CD4-positive, CD25-positive, alpha-beta regulatory T cell (primary cell): ENCODE results near the gene RHOB. TPM values are rescaled to one million over a fixed set of nuclear protein-coding genes. Genes with fewer than 3 reads are reported as not detected.

ENCODE experiments used
- ATAC-seq, 2 donors: fragments of 150-1000 bp; cut with Tn5 transposase; one replicate each; pipeline ENCODE4 v1.10.0; 2021; ENCODE audit warnings: low read depth in 2 of 2, moderate number of reproducible peaks in 2 of 2, moderate library complexity in 1 of 2
- DNase-seq, 3 donors: peaks; one replicate each; pipeline versions ENCODE4 v3.0.0 to v3.0.0-alpha.2; 2012 to 2022; ENCODE audit warnings: mixed read lengths in 1 of 3
- H3K27ac ChIP-seq: one replicate; pipeline ENCODE4 v1.7.0; 2013; ENCODE audit warnings: mild to moderate bottlenecking, low read length; ENCODE audit not compliant: insufficient read depth, poor library complexity, severe bottlenecking
- H3K27me3 ChIP-seq: one replicate; pipeline ENCODE4 v1.7.0; 2013; ENCODE audit warnings: low read length; ENCODE audit not compliant: control insufficient read depth, insufficient read depth
- H3K36me3 ChIP-seq: one replicate; pipeline ENCODE4 v1.7.0; 2013; ENCODE audit warnings: mild to moderate bottlenecking, low read length, moderate library complexity; ENCODE audit not compliant: control insufficient read depth, insufficient read depth
- H3K4me1 ChIP-seq: 2 replicates; pipeline ENCODE4 v1.7.0; 2013; ENCODE audit warnings: mild to moderate bottlenecking, low read length; ENCODE audit not compliant: insufficient read depth, control insufficient read depth, poor library complexity, severe bottlenecking
- H3K4me3 ChIP-seq: one replicate; pipeline ENCODE4 v1.7.0; 2013; ENCODE audit warnings: low read depth, mild to moderate bottlenecking, low read length, moderate library complexity
- H3K9me3 ChIP-seq, 2 experiments: 1 replicate in 1 of 2; 2 replicates in 1 of 2; pipeline ENCODE4 v1.7.0; 2013; ENCODE audit warnings: low read length in 2 of 2, mild to moderate bottlenecking in 1 of 2, moderate library complexity in 1 of 2; ENCODE audit not compliant: control insufficient read depth in 2 of 2
- H3K27ac Mint-ChIP-seq, 3 donors: one replicate each; pipeline ENCODE4 v1.8.0; 2020 to 2022; ENCODE audit warnings: mild to moderate bottlenecking in 3 of 3, mixed read lengths in 3 of 3, moderate library complexity in 2 of 3
- H3K27me3 Mint-ChIP-seq: one replicate; pipeline ENCODE4 v1.8.0; 2022; ENCODE audit warnings: mild to moderate bottlenecking, mixed read lengths
- H3K36me3 Mint-ChIP-seq: one replicate; pipeline ENCODE4 v1.8.0; 2020; ENCODE audit warnings: mixed read lengths
- H3K4me1 Mint-ChIP-seq, 4 donors: one replicate each; pipeline ENCODE4 v1.8.0; 2020 to 2022; ENCODE audit warnings: mixed read lengths in 4 of 4, mild to moderate bottlenecking in 1 of 4
- H3K4me3 Mint-ChIP-seq, 4 donors: one replicate each; pipeline ENCODE4 v1.8.0; 2020 to 2022; ENCODE audit warnings: mild to moderate bottlenecking in 4 of 4, mixed read lengths in 4 of 4, moderate library complexity in 3 of 4
- H3K9me3 Mint-ChIP-seq, 7 donors: one replicate each; pipeline ENCODE4 v1.8.0; 2020 to 2022; ENCODE audit warnings: mixed read lengths in 7 of 7, mild to moderate bottlenecking in 3 of 7, moderate library complexity in 2 of 7
- polyA plus RNA-seq, 4 donors: library from polyadenylated mRNA; unstranded; fragments of 300-500 nt; fragmentation: Illumina TruSeq; gene quantifications; one replicate each; pipeline ENCODE4 v1.2.3, GENCODE V29; 2021
- total RNA-seq: library from RNA; stranded (reverse); gene quantifications from one replicate; pipeline ENCODE4 v1.2.3, GENCODE V29; 2022

RHOB gene
- total and polyA plus RNA-seq, 5 donors from 2014 or later: 0.69 to 16.6 (median 1.1) TPM

DNA sequence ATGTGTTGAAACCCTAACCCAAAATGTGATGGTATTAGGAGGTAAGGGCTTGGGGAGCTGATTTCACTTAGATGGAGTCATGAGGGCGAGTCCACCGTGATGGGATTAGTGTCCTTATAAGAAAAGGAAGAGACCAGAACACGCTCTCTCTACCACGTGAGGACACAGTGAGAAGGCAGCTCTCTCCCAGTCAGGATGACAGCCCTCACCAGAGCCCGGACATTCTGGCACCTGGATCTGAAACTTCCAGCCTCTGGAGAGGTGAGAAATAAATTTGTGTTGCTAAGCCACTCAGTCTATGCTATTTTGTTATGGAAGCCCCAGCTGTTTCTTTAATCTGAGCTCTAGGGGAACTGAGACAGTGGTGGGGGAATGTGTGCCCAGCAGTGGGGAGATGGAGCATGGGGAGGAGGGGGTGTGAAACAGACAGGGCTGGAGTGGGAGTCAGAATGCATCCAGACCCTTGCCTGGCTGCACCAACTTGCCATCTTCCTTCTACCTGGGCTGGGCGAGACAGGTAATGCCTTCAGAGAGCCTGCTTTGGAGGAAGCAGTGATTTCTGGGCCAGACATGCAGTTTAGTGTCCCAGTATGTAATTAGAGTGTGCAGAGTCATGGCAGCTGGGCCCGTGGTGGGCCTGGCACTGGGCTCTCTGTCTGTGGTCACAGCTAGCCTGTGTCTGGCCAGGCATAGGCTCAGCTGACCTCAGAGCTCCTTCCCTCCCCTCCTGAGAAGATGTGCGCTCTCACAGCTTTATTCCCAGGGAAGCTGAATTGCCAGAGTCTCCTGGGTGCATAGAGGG lies 38.1 kb downstream of the RHOB start:
- Histone ChIP-seq H3K9me3 (no peaks in the 10 kb centered on the region), H3K4me3 (no peak overlapping the region), H3K36me3 (no peaks in the 10 kb centered on the region), H3K27me3 (no peaks in the 10 kb centered on the region), H3K27ac (no peak overlapping the region), H3K4me1 (no peaks in the 10 kb centered on the region)
- Mint-ChIP-seq H3K9me3 (peaks cover 0 to 1% (median 0%) of the 10 kb centered on the region in 7 donors), H3K27ac (no peak overlapping the region), H3K4me1 (no peaks in the 10 kb centered on the region), H3K27me3 (no peaks in the 10 kb centered on the region), H3K4me3 (no peak overlapping the region), H3K36me3 (no peaks in the 10 kb centered on the region)
- DNase-seq: no peak
- ATAC-seq: no peak

DNA sequence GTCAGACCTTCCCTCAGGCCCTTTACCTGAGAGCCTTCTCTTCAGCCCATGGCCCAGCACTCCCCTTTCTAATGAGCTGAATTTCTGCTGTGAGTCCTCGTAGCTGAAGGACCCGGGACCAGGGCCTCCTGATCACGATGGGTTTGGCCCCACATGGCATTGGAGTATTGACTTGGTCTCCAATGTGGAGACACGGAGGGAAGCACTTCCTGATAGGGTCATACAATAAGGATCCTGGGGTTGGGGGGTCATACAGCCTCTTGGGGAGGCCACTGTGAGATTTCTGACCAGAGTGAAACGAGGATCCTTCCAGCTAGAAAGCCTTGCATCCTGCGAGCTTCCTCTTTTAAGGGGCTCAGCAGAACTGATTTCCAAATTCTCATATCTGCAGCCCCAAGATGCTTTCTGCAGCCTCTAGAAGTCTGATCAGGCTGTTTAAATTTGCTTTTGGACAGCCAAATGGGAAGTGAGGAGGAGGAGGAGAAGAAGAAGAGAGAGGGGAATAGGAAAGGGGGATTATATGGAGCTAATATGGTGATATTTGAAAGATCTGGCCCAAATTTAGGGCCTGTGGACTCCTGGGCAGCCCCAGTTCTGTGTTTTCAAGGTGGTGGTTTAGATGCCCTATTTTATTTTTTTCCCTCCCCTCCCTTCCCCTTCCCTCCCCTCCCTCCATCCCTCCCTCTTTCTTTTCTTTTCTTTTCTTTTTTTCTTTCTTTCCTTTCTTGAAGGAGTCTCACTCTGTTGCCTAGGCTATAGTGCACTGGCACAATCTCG lies 38.9 kb downstream of the RHOB start:
- Histone ChIP-seq H3K36me3 (no peaks in the 10 kb centered on the region), H3K27me3 (no peaks in the 10 kb centered on the region), H3K4me1 (no peaks in the 10 kb centered on the region), H3K9me3 (no peaks in the 10 kb centered on the region), H3K4me3 (no peak overlapping the region), H3K27ac (no peak overlapping the region)
- Mint-ChIP-seq H3K4me3 (no peak overlapping the region), H3K36me3 (no peaks in the 10 kb centered on the region), H3K27ac (no peak overlapping the region), H3K9me3 (peaks cover 0 to 1% (median 0%) of the 10 kb centered on the region in 7 donors), H3K27me3 (no peaks in the 10 kb centered on the region), H3K4me1 (no peaks in the 10 kb centered on the region)
- ATAC-seq (no peak), DNase-seq (no peak)

DNA sequence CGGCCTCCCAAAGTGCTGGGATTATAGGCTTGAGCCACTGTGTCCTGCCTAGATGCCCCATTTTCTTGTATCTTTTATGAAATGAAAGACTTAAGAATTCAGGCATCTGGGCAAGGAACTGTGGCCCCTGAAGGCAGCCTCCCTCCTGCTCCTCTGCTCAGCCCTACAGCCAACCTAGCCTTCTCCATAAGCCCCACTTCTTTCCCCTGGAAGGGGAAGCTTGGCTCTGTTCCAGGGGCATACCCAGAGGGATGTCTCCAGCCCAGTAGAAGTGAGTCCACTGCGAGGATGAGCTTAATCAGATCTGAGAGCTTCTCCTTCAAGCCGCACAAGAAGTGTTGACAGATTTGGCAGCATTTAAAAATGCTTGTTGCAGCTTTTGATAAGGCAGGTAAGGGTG lies 39.7 kb downstream of the RHOB start:
- no peak for ATAC-seq
- no peaks in the 10 kb centered on the region for H3K4me1 Mint-ChIP-seq

DNA sequence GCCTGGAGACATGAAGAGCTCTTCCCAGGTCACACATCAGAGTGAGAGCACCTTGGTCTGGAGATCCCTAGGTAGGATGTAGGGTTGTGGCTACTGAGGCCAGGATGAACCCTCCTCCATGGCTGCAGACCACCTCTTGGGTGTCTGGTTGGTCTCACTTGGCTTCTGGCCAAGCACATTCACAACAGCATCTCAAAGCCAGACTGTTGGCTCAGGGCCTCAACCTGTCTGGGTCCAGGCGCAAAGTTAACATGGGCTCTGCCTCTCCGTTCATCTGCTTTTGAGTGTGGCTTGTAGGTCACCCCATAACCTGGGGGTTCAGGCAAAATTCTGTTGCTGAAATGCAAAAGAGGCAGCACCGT lies 40.1 kb downstream of the RHOB start:
- no peaks in the 10 kb centered on the region for H3K36me3 Mint-ChIP-seq
- peaks cover 0 to 1% (median 0%) of the 10 kb centered on the region in 7 donors for H3K9me3 Mint-ChIP-seq
- H3K4me3 Mint-ChIP-seq: no peak overlapping the region
- H3K27ac ChIP-seq: no peak overlapping the region
- H3K27ac Mint-ChIP-seq: no peak overlapping the region
- no peaks in the 10 kb centered on the region for H3K4me1 ChIP-seq
- no peaks in the 10 kb centered on the region for H3K36me3 ChIP-seq
- ATAC-seq: no peak
- H3K27me3 ChIP-seq: no peaks in the 10 kb centered on the region
- no peak for DNase-seq
- H3K9me3 ChIP-seq: no peaks in the 10 kb centered on the region
- no peaks in the 10 kb centered on the region for H3K4me1 Mint-ChIP-seq
- H3K27me3 Mint-ChIP-seq: no peaks in the 10 kb centered on the region
- no peak overlapping the region for H3K4me3 ChIP-seq

More for the DNA sequence above, 39.7 kb downstream of the RHOB start:
- no peaks in the 10 kb centered on the region for H3K27me3 Mint-ChIP-seq
- no peak for DNase-seq
- Histone ChIP-seq H3K27ac (no peak overlapping the region), H3K9me3 (no peaks in the 10 kb centered on the region), H3K36me3 (no peaks in the 10 kb centered on the region), H3K27me3 (no peaks in the 10 kb centered on the region), H3K4me3 (no peak overlapping the region), H3K4me1 (no peaks in the 10 kb centered on the region)
- H3K36me3 Mint-ChIP-seq: no peaks in the 10 kb centered on the region
- H3K27ac Mint-ChIP-seq: no peak overlapping the region
- H3K4me3 Mint-ChIP-seq: no peak overlapping the region
- peaks cover 0 to 1% (median 0%) of the 10 kb centered on the region in 7 donors for H3K9me3 Mint-ChIP-seq

DNA sequence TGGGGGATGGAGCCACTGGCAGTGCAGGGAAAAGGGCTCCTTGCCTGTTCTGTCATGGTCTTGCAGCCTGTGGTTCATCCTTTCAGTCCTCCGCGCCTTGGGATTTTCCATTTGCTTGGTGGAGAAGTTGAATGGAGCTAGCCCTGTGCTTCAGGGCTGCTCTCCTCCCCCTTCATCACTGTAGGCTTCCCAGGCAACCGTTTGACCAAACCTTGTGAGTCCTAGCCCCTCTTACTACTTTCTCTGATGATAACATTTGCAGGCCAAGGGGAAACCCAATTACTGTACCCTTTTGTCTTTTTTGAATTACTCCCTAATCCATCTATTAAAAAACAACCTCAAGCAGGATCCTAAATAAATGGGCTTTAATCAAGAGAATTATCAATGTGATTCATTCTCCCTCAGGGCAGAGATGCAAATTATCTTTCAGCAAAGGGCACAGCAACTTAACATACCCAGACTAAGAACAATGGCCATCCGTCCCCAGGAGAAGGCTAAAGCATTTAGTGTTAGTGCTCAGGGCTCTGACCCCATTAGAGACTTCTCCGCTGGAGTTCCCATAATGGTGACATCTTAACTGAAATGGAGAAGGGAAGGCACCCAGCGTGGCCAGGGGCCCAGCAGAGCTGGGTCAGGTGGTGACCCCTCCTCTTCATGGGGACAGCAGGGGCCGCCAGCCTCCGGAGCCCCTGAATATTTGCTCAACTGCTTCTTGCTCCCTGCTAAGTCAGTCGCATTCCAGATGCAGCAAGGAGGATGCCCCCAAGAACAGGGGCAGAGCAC lies 40.7 kb downstream of the RHOB start:
- H3K4me3 Mint-ChIP-seq: no peak overlapping the region
- H3K27ac Mint-ChIP-seq: no peak overlapping the region
- DNase-seq: no peak
- no peaks in the 10 kb centered on the region for H3K9me3 ChIP-seq
- no peaks in the 10 kb centered on the region for H3K4me1 ChIP-seq
- no peaks in the 10 kb centered on the region for H3K27me3 Mint-ChIP-seq
- no peaks in the 10 kb centered on the region for H3K4me1 Mint-ChIP-seq
- no peak for ATAC-seq
- peaks cover 0 to 1% (median 0%) of the 10 kb centered on the region in 7 donors for H3K9me3 Mint-ChIP-seq
- no peaks in the 10 kb centered on the region for H3K27me3 ChIP-seq
- no peak overlapping the region for H3K27ac ChIP-seq
- no peak overlapping the region for H3K4me3 ChIP-seq
- H3K36me3 Mint-ChIP-seq: no peaks in the 10 kb centered on the region
- no peaks in the 10 kb centered on the region for H3K36me3 ChIP-seq

DNA sequence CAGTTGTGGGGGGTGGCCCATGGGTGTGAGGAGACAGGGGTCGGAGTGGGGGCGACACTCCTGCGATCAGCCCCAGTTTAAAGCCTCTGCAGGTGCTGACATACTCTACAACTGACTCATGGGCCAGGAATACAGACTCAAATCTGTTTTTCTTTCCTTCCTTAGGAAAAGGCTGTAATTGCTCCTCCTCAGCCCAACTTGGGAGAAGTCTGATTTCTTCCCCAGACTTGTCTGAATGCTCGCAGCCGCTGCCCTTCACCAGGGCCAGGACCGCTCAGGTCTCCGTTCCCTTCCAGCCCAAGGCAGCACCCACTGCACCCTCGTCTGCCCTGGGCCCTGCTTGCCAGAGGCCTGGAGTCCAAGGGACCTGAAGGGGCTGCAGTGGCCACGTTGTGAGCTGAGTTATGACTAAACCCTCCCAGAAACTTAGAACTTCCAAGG lies 41.3 kb downstream of the RHOB start:
- H3K4me3 ChIP-seq: no peak overlapping the region
- DNase-seq (no peak), ATAC-seq (no peak)
- no peaks in the 10 kb centered on the region for H3K36me3 ChIP-seq
- Mint-ChIP-seq H3K27ac (no peak overlapping the region), H3K4me1 (no peaks in the 10 kb centered on the region), H3K36me3 (no peaks in the 10 kb centered on the region), H3K27me3 (no peaks in the 10 kb centered on the region), H3K9me3 (peaks cover 0 to 1% (median 0%) of the 10 kb centered on the region in 7 donors), H3K4me3 (no peak overlapping the region)
- H3K9me3 ChIP-seq: no peaks in the 10 kb centered on the region
- no peaks in the 10 kb centered on the region for H3K27me3 ChIP-seq
- no peaks in the 10 kb centered on the region for H3K4me1 ChIP-seq
- H3K27ac ChIP-seq: no peak overlapping the region

DNA sequence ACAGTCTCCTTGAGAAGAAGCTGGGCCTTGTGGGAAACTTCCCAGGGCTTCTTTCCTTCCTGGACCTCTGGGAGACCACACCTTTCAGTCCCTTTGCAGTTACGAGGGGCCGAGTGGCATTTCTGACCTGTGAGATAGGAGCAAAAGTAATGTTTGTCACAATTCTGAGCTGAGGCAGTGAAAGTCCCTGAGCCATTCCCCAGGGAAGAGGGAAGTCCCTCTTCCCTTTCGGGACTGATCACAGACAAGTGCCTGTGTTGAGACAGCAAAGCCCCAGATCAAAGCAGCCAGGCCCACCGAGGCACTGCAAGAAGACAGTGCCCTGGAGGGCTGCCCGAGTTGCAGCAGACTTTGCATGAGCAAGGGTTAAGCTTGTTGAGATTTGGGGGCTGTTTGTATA lies 41.9 kb downstream of the RHOB start:
- no peaks in the 10 kb centered on the region for H3K36me3 ChIP-seq
- no peaks in the 10 kb centered on the region for H3K4me1 Mint-ChIP-seq
- H3K27ac ChIP-seq: no peak overlapping the region
- H3K27ac Mint-ChIP-seq: peak overlapping the region in 1 of 3 donors; percentile 26
- ATAC-seq (no peak), DNase-seq (no peak)
- peaks cover 2% of the 10 kb centered on the region for H3K27me3 Mint-ChIP-seq
- no peaks in the 10 kb centered on the region for H3K4me1 ChIP-seq
- no peak overlapping the region for H3K4me3 Mint-ChIP-seq
- H3K36me3 Mint-ChIP-seq: no peaks in the 10 kb centered on the region
- peaks cover 0 to 1% (median 0%) of the 10 kb centered on the region in 7 donors for H3K9me3 Mint-ChIP-seq
- H3K27me3 ChIP-seq: no peaks in the 10 kb centered on the region
- H3K9me3 ChIP-seq: no peaks in the 10 kb centered on the region
- no peak overlapping the region for H3K4me3 ChIP-seq
